Central memory CD8-positive, alpha-beta T cell (primary cell): Measurements from ENCODE around the gene SHANK2.

Experiments used
- ATAC-seq: fragments of 150-1000 bp; cut with Tn5 transposase; replicated peaks from 2 replicates; pipeline ENCODE4 v1.10.0; 2022; ENCODE audit warnings: mild to moderate bottlenecking, moderate FRiP score, moderate number of reproducible peaks; ENCODE audit not compliant: poor library complexity, severe bottlenecking; ENCODE audit errors: extremely low read depth
- DNase-seq, 2 donors: peaks; one replicate each; pipeline ENCODE4 v3.0.0; 2021; ENCODE audit warnings: low spot score in 2 of 2
- H3K27ac Mint-ChIP-seq: one replicate; pipeline ENCODE4 v1.8.0; 2022; ENCODE audit warnings: low read depth, mild to moderate bottlenecking, moderate library complexity, mixed read lengths
- H3K27me3 Mint-ChIP-seq: one replicate; pipeline ENCODE4 v1.8.0; 2022; ENCODE audit warnings: mixed read lengths
- H3K36me3 Mint-ChIP-seq: one replicate; pipeline ENCODE4 v1.8.0; 2022; ENCODE audit warnings: mild to moderate bottlenecking, moderate library complexity, mixed read lengths; ENCODE audit not compliant: insufficient read depth
- H3K4me1 Mint-ChIP-seq: one replicate; pipeline ENCODE4 v1.8.0; 2022; ENCODE audit warnings: mixed read lengths
- H3K4me3 Mint-ChIP-seq: one replicate; pipeline ENCODE4 v1.8.0; 2022; ENCODE audit warnings: mild to moderate bottlenecking, moderate library complexity, mixed read lengths
- H3K9me3 Mint-ChIP-seq: one replicate; pipeline ENCODE4 v1.8.0; 2022; ENCODE audit warnings: mixed read lengths

SHANK2 gene

GRCh38 chr11:71263386-71263785, 11.0 kb upstream of the SHANK2 start:
- Mint-ChIP-seq H3K36me3 (no peaks in the 10 kb centered on the region), H3K27ac (no peak overlapping the region), H3K4me3 (no peak overlapping the region), H3K9me3 (no peaks in the 10 kb centered on the region), H3K4me1 (no peaks in the 10 kb centered on the region), H3K27me3 (peaks cover 32% of the 10 kb centered on the region)
- ATAC-seq, result no peak
- DNase-seq, result no peak

DNA sequence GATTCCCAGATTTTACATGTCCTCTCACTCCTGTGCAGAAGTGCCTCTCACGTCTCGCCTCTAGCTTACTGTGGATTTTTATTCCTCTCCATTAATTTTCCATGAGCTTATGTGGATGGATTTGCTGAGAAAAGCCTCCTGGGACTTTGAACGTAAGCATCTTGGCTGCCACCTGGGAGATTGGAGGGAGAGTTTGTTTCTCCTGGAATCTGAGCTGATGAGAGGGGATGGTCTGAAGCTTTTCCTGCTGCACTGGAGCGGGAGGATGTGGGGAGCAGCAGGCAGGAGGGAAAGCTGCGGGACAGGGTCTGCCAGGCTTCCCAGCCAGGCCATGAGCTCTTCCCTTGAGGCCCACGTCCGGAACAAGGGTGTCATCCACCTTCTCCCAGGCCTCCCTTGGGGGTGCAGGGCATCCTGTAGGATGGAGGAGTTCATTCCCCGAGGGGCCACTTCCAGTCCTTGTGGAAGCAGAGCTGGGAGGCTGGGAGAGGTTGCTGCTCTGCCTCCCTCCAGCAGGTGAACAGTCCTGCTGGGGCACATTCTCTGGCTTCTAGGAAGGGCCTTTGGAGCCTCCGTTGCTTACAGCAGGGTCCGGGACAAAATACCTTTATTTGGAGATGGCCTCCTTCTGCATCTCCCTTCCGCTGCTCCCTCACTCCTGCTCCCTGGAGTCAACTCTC, 3.6 kb upstream of the SHANK2 start:
- no peak for ATAC-seq
- H3K27ac Mint-ChIP-seq, result no peak overlapping the region
- no peaks in the 10 kb centered on the region for H3K9me3 Mint-ChIP-seq
- DNase-seq, result no peak
- H3K4me1 Mint-ChIP-seq, result no peaks in the 10 kb centered on the region
- no peak overlapping the region for H3K4me3 Mint-ChIP-seq
- no peaks in the 10 kb centered on the region for H3K36me3 Mint-ChIP-seq
- peaks cover 35% of the 10 kb centered on the region for H3K27me3 Mint-ChIP-seq

DNA sequence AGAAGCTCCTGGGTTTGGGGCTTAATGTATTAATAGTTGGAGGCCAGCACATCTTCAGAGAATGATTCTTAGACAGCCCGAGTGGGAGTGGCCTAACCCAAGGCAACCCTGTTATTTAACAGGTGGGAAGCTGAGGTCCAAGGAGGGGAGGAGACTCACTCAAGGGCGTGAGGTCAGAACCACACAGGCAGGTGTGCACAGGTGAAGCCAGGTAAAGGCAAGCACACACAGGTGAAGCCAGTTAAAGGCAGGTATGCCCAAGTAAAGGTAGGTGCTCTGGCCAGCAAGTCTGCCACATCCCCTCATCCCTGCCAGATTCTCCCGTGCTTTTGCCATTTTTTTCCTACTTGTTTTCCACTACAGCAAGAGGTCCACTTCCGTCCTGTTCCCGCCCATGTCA, 2.9 kb upstream of the SHANK2 start:
- Mint-ChIP-seq H3K27me3 (peaks cover 41% of the 10 kb centered on the region), H3K36me3 (no peaks in the 10 kb centered on the region), H3K4me3 (no peak overlapping the region), H3K9me3 (no peaks in the 10 kb centered on the region), H3K4me1 (no peaks in the 10 kb centered on the region), H3K27ac (no peak overlapping the region)
- DNase-seq (no peak), ATAC-seq (no peak)

- H3K36me3 Mint-ChIP-seq, result no peaks in the 10 kb centered on the region
- H3K27ac Mint-ChIP-seq, result no peak overlapping the region
- no peaks in the 10 kb centered on the region for H3K4me1 Mint-ChIP-seq
- H3K27me3 Mint-ChIP-seq, result peaks cover 56% of the 10 kb centered on the region
- DNase-seq (no peak), ATAC-seq (no peak)
- H3K4me3 Mint-ChIP-seq, result no peak overlapping the region
- H3K9me3 Mint-ChIP-seq, result no peaks in the 10 kb centered on the region
These were observed 1.4 kb upstream of the SHANK2 start for GRCh38 chr11:71253794-71254193.

GRCh38 chr11:71252770-71253730, 673 bp upstream of the SHANK2 start:
- Mint-ChIP-seq H3K27me3 (peaks cover 64% of the 10 kb centered on the region), H3K9me3 (no peaks in the 10 kb centered on the region), H3K4me3 (peak overlapping the region; percentile 19), H3K36me3 (no peaks in the 10 kb centered on the region), H3K27ac (no peak overlapping the region), H3K4me1 (no peaks in the 10 kb centered on the region)
- DNase-seq, result no peak
- ATAC-seq, result no peak

DNA sequence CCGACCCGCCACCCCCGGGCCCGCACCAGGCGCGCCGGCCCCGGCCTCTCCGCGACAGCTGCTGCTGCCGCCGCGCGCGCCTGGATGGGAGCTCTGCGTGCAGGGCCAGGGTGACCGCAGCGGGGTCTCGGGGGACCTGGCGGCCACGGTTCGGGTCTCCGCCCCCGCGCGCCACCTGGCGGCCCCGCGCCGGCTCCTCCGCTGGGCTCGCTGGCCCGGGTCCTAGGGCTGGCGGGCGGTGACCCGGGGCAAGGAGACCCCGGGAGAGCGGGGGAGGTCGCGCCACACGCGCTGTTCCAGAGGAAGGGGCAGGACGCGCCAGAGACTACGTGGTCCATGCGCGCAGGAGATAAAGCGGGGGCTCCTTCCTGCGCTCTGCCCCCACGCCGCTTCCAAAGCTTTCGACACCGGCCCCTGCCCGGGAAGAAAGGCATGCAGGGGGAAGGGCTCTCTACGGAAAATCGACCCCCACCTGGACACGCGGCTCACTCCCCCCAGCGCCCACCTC, 562 bp downstream of the SHANK2 start:
- DNase-seq, result no peak
- no peak for ATAC-seq

GRCh38 chr11:71251151-71251721, 1.1 kb downstream of the SHANK2 start:
- DNase-seq, result no peak
- no peaks in the 10 kb centered on the region for H3K36me3 Mint-ChIP-seq
- peaks cover 65% of the 10 kb centered on the region for H3K27me3 Mint-ChIP-seq
- no peak overlapping the region for H3K4me3 Mint-ChIP-seq
- no peaks in the 10 kb centered on the region for H3K9me3 Mint-ChIP-seq
- no peak overlapping the region for H3K27ac Mint-ChIP-seq
- no peak for ATAC-seq
- H3K4me1 Mint-ChIP-seq, result no peaks in the 10 kb centered on the region

More for the DNA sequence above, 562 bp downstream of the SHANK2 start:
- no peaks in the 10 kb centered on the region for H3K9me3 Mint-ChIP-seq
- no peak overlapping the region for H3K4me3 Mint-ChIP-seq
- no peaks in the 10 kb centered on the region for H3K4me1 Mint-ChIP-seq
- no peak overlapping the region for H3K27ac Mint-ChIP-seq
- peaks cover 66% of the 10 kb centered on the region for H3K27me3 Mint-ChIP-seq
- no peaks in the 10 kb centered on the region for H3K36me3 Mint-ChIP-seq

GRCh38 chr11:71250523-71251150, 1.7 kb downstream of the SHANK2 start:
- Mint-ChIP-seq H3K27ac (no peak overlapping the region), H3K9me3 (no peaks in the 10 kb centered on the region), H3K4me3 (no peak overlapping the region), H3K27me3 (peaks cover 59% of the 10 kb centered on the region), H3K36me3 (no peaks in the 10 kb centered on the region), H3K4me1 (no peaks in the 10 kb centered on the region)
- ATAC-seq (no peak), DNase-seq (no peak)

DNA sequence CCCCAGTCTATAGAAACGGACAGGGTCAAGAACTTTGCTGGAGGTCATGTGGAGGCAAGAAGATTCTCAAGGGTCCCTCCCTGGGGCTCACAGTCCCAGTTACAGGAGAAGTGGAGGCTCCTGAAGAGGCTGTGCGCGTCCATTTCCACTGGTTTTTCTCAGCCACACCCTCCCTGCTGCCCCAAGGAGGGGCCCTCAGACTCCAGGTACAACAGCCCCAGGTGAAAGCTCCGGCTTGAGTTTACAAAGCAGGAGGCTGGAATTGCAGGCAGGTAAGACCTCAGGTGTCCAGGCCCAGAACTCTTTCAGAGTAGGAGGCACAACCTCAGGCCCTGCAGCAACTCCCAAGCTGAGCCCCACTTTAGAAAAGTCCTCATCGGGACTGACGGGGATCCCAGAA, 3.1 kb downstream of the SHANK2 start:
- Mint-ChIP-seq H3K27ac (no peak overlapping the region), H3K4me1 (no peaks in the 10 kb centered on the region), H3K27me3 (peaks cover 46% of the 10 kb centered on the region), H3K36me3 (no peaks in the 10 kb centered on the region), H3K9me3 (no peaks in the 10 kb centered on the region), H3K4me3 (no peak overlapping the region)
- ATAC-seq (no peak), DNase-seq (no peak)

GRCh38 chr11:71248656-71249055, 3.7 kb downstream of the SHANK2 start:
- no peak overlapping the region for H3K27ac Mint-ChIP-seq
- DNase-seq (no peak), ATAC-seq (no peak)
- no peaks in the 10 kb centered on the region for H3K4me1 Mint-ChIP-seq
- no peak overlapping the region for H3K4me3 Mint-ChIP-seq
- H3K27me3 Mint-ChIP-seq, result peaks cover 39% of the 10 kb centered on the region
- no peaks in the 10 kb centered on the region for H3K36me3 Mint-ChIP-seq
- H3K9me3 Mint-ChIP-seq, result no peaks in the 10 kb centered on the region

GRCh38 chr11:71248251-71248570, 4.2 kb downstream of the SHANK2 start:
- Mint-ChIP-seq H3K9me3 (no peaks in the 10 kb centered on the region), H3K27ac (no peak overlapping the region), H3K4me1 (no peaks in the 10 kb centered on the region), H3K4me3 (no peak overlapping the region), H3K36me3 (no peaks in the 10 kb centered on the region), H3K27me3 (peaks cover 35% of the 10 kb centered on the region)
- DNase-seq, result no peak
- no peak for ATAC-seq

DNA sequence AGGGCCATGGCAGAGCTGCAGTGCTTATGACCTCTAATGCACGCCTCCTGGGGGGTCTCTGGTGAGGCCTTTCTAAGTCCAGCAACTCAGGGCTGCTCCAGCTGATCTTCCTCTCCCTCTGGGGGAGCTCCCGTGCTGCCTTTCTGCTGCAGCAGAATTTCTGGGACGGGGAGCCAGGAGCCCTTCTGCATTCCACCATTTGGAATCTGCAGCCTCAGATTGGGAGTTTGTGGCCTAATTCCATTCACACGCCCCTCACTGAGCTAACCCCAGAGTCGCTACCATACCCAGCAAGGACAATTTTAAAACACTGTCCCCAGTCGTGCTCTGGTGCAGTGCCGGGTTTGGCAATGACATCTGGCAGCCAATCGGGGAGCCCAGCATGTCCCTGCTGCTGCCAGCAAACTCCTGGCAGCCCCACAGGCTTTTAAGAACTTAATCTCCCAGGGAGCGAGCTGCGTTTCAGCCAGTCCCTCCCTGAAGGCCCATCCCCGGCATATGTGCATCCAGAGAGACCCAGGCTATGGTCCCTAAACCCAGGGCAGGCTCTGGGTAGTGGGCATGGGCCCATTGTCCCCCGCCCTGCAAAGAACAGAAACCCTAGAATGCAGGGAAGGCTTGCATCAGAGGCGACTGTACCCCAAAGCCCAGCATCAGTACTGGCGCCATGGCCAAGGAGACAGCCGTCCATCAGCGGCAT, 4.7 kb downstream of the SHANK2 start:
- ATAC-seq (no peak), DNase-seq (no peak)
- Mint-ChIP-seq H3K27me3 (peaks cover 36% of the 10 kb centered on the region), H3K9me3 (no peaks in the 10 kb centered on the region), H3K36me3 (no peaks in the 10 kb centered on the region), H3K4me3 (no peak overlapping the region), H3K4me1 (no peaks in the 10 kb centered on the region), H3K27ac (no peak overlapping the region)
